ENCODE data around the gene NDUFS1. TPM values are rescaled to one million over a fixed set of nuclear protein-coding genes. Genes with fewer than 3 reads are reported as not detected.
"Not testable (repeated sequence)": the region's sequence is repeated elsewhere in the genome, so short reads cannot be mapped to it uniquely, and the experiment has no call there.

The NDUFS1 gene
- polyA plus RNA-seq, 1 of the 3 experiments (the other 2 are of a cell fraction), result 54.8 TPM

DNA sequence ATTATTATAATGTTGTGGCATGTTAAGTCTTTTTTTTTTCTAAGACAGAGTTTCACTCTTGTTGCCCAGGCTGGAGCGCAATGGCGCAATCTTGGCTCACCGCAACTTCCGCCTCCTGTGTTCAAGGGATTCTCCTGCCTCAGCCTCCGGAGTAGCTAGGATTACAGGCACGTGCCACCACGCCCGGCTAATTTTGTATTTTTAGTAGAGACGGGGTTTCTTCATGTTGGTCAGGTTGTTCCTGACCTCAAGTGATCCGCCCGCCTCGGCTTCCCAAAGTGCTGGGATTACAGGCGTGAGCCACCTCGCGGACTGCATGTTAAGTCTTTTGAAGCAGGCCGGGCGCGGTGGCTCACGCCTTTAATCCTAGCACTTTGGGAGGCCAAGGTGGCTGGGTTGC lies 60.4 kb downstream of the NDUFS1 start:
- H3K4me3 ChIP-seq (ENCODE audit: low read depth in 2 of 2, low read length in 1 of 2); H3F3A ChIP-seq (replicated peaks; ENCODE audit: insufficient read depth); H3K9me3 ChIP-seq; POLR2A ChIA-PET; H2AFZ ChIP-seq (ENCODE audit: low read depth); DNase-seq; H3K36me3 ChIP-seq (replicated peaks in 1 of 2; ENCODE audit: control insufficient read depth in 1 of 2, insufficient read depth in 2 of 2, low read length in 1 of 2); H3K79me2 ChIP-seq (ENCODE audit: insufficient read depth); H3K27ac ChIP-seq (ENCODE audit: low read depth in 2 of 2, low read length in 1 of 2); H3K27me3 ChIP-seq (ENCODE audit: insufficient read depth); H3K9me2 ChIP-seq; H3K4me1 ChIP-seq (ENCODE audit: control insufficient read depth in 1 of 2, insufficient read depth in 2 of 2, low read depth in 1 of 2, low read length in 1 of 2); H4K20me1 ChIP-seq (ENCODE audit: insufficient read depth); H3K4me2 ChIP-seq; H3K9ac ChIP-seq: not testable (repeated sequence)
- CTCF ChIA-PET, result interaction anchor here (0.6 kb wide), 1 partner anchor 14 kb away, joined by 3 read pairs; no protein-coding TSS in a partner anchor
- 96% methylated on average over 19 of the region's 19 CpGs for WGBS (ENCODE audit: low lambda C conversion rate)

DNA sequence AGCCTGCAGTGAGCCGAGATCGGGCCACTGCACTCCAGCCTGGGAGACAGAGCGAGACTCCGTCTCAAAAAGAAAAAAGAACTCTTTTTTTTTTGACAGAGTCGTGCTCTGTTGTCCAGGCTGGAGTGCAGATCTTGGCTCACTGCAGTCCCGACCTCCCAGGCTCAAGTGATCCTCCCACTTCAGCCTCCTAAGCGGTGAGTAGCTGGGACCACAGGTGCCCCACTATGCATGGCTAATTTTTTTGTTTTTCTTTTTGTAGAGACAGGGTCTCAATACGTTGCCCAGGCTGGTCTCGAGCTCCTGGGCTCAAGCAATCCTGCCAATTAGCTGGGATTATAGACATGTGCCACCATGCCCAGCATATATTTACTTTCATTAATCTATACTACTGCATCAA lies 60.8 kb downstream of the NDUFS1 start:
- CTCF ChIA-PET, result interaction anchor here (2.6 kb wide), 1 partner anchor 13 kb away, joined by 12 read pairs; the partner anchor contains the start of gene INO80D
- Histone ChIP-seq H3K4me3 (ENCODE audit: low read depth in 2 of 2, low read length in 1 of 2) (no peak overlapping the region), H3K9me3 (no peaks in the 10 kb centered on the region), H3K36me3 (replicated peaks in 1 of 2; ENCODE audit: control insufficient read depth in 1 of 2, insufficient read depth in 2 of 2, low read length in 1 of 2) (no peaks in the 10 kb centered on the region), H3K27ac (ENCODE audit: low read depth in 2 of 2, low read length in 1 of 2) (no peak overlapping the region), H4K20me1 (ENCODE audit: insufficient read depth) (no peaks in the 10 kb centered on the region), H3K9me2 (no peaks in the 10 kb centered on the region), H3K9ac (no peak overlapping the region), H3K4me2 (no peak overlapping the region), H3K4me1 (ENCODE audit: control insufficient read depth in 1 of 2, insufficient read depth in 2 of 2, low read depth in 1 of 2, low read length in 1 of 2) (no peaks in the 10 kb centered on the region), H3K27me3 (ENCODE audit: insufficient read depth) (no peaks in the 10 kb centered on the region), H2AFZ (ENCODE audit: low read depth) (no peak overlapping the region), H3K79me2 (ENCODE audit: insufficient read depth) (no peaks in the 10 kb centered on the region), H3F3A (replicated peaks; ENCODE audit: insufficient read depth) (no peaks in the 10 kb centered on the region)
- POLR2A ChIA-PET, result no interaction called here
- TF ChIP-seq, protein P1, sequence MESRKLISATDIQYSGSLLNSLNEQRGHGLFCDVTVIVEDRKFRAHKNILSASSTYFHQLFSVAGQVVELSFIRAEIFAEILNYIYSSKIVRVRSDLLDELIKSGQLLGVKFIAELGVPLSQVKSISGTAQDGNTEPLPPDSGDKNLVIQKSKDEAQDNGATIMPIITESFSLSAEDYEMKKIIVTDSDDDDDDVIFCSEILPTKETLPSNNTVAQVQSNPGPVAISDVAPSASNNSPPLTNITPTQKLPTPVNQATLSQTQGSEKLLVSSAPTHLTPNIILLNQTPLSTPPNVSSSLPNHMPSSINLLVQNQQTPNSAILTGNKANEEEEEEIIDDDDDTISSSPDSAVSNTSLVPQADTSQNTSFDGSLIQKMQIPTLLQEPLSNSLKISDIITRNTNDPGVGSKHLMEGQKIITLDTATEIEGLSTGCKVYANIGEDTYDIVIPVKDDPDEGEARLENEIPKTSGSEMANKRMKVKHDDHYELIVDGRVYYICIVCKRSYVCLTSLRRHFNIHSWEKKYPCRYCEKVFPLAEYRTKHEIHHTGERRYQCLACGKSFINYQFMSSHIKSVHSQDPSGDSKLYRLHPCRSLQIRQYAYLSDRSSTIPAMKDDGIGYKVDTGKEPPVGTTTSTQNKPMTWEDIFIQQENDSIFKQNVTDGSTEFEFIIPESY (IDR thresholded peaks at IDR 0.05; ENCODE audit: borderline replicate concordance, low read depth), result no peak
- TF ChIP-seq TCF12 (IDR thresholded peaks at IDR 0.05), result no peak
- no peak for TF ChIP-seq CHD2 (IDR thresholded peaks at IDR 0.05; ENCODE audit: low read length, partially characterized antibody)
- no peak for TF ChIP-seq EZH2phosphoT487 (IDR thresholded peaks at IDR 0.05; ENCODE audit: borderline replicate concordance, low read depth)
- no peak for TF ChIP-seq JUND (IDR thresholded peaks at IDR 0.05)
- TF ChIP-seq TEAD4 (IDR thresholded peaks at IDR 0.05; ENCODE audit: borderline replicate concordance, insufficient read depth), result no peak
- TF ChIP-seq, protein P2, sequence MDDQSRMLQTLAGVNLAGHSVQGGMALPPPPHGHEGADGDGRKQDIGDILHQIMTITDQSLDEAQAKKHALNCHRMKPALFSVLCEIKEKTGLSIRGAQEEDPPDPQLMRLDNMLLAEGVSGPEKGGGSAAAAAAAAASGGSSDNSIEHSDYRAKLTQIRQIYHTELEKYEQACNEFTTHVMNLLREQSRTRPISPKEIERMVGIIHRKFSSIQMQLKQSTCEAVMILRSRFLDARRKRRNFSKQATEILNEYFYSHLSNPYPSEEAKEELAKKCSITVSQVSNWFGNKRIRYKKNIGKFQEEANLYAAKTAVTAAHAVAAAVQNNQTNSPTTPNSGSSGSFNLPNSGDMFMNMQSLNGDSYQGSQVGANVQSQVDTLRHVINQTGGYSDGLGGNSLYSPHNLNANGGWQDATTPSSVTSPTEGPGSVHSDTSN (IDR thresholded peaks at IDR 0.05), result no peak
- TF ChIP-seq TAF1 (IDR thresholded peaks at IDR 0.05; ENCODE audit: borderline replicate concordance, low read depth, low read length), result no peak
- TF ChIP-seq, protein P3, sequence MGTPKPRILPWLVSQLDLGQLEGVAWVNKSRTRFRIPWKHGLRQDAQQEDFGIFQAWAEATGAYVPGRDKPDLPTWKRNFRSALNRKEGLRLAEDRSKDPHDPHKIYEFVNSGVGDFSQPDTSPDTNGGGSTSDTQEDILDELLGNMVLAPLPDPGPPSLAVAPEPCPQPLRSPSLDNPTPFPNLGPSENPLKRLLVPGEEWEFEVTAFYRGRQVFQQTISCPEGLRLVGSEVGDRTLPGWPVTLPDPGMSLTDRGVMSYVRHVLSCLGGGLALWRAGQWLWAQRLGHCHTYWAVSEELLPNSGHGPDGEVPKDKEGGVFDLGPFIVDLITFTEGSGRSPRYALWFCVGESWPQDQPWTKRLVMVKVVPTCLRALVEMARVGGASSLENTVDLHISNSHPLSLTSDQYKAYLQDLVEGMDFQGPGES (IDR thresholded peaks at IDR 0.05; ENCODE audit: low read depth, low read length), result no peak
- TF ChIP-seq, protein P4, sequence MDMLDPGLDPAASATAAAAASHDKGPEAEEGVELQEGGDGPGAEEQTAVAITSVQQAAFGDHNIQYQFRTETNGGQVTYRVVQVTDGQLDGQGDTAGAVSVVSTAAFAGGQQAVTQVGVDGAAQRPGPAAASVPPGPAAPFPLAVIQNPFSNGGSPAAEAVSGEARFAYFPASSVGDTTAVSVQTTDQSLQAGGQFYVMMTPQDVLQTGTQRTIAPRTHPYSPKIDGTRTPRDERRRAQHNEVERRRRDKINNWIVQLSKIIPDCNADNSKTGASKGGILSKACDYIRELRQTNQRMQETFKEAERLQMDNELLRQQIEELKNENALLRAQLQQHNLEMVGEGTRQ (IDR thresholded peaks at IDR 0.05; ENCODE audit: borderline replicate concordance, low read depth, low read length), result no peak
- TF ChIP-seq RXRA (IDR thresholded peaks at IDR 0.05; ENCODE audit: borderline replicate concordance, low read depth), result no peak
- no peak for TF ChIP-seq GATA2 (CRISPR knock-in tag; IDR thresholded peaks at IDR 0.05)
- TF ChIP-seq MXI1 (IDR thresholded peaks at IDR 0.05; ENCODE audit: low read depth, low read length), result no peak
- TF ChIP-seq, protein P5, sequence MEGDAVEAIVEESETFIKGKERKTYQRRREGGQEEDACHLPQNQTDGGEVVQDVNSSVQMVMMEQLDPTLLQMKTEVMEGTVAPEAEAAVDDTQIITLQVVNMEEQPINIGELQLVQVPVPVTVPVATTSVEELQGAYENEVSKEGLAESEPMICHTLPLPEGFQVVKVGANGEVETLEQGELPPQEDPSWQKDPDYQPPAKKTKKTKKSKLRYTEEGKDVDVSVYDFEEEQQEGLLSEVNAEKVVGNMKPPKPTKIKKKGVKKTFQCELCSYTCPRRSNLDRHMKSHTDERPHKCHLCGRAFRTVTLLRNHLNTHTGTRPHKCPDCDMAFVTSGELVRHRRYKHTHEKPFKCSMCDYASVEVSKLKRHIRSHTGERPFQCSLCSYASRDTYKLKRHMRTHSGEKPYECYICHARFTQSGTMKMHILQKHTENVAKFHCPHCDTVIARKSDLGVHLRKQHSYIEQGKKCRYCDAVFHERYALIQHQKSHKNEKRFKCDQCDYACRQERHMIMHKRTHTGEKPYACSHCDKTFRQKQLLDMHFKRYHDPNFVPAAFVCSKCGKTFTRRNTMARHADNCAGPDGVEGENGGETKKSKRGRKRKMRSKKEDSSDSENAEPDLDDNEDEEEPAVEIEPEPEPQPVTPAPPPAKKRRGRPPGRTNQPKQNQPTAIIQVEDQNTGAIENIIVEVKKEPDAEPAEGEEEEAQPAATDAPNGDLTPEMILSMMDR (IDR thresholded peaks at IDR 0.05), result no peak
- no peak for DNase-seq
- 91% methylated on average over 7 of the region's 9 CpGs for WGBS (ENCODE audit: low lambda C conversion rate)

Data from SK-N-SH (cell line).